H1 (cell line): ENCODE measurements around the gene FOXF2. TPM values are rescaled to one million over a fixed set of nuclear protein-coding genes. Genes with fewer than 3 reads are reported as not detected.
A peak's percentile ranks its signal among the peaks of the same experiment; 100 is the strongest.

Experiments
- ASH2L ChIP-seq: fragments of 200-600, 300-600 bp; sonication (generic); IDR thresholded peaks from one replicate; pipeline ENCODE4 v1.7.1; 2017; ENCODE audit warnings: low read length
- ATF3 ChIP-seq: IDR thresholded peaks from 2 replicates; pipeline ENCODE4 v1.6.1; 2011; ENCODE audit warnings: low read depth, mild to moderate bottlenecking, low read length; ENCODE audit not compliant: insufficient read depth
- BACH1 ChIP-seq: IDR thresholded peaks from 2 replicates; pipeline ENCODE4 v1.6.1; 2012; ENCODE audit warnings: low read length, improper control_type of control experiment
- BRCA1 ChIP-seq: IDR thresholded peaks from 2 replicates; pipeline ENCODE4 v1.6.1; 2012; ENCODE audit warnings: low read depth, low read length, improper control_type of control experiment
- CHD1 ChIP-seq: IDR thresholded peaks from 2 replicates; pipeline ENCODE4 v1.6.1; 2012; ENCODE audit warnings: low read depth, low read length, improper control_type of control experiment
- CTBP2 ChIP-seq: IDR thresholded peaks from 2 replicates; pipeline ENCODE4 v1.7.0; 2011; ENCODE audit warnings: borderline replicate concordance, mild to moderate bottlenecking, moderate library complexity, mixed read lengths, low read length; ENCODE audit not compliant: insufficient read depth, insufficient read length
- EZH2 ChIP-seq: fragments of 200-600 bp; sonication (generic); IDR thresholded peaks from 2 replicates; pipeline ENCODE4 v1.7.1; 2012; ENCODE audit warnings: low read depth, mild to moderate bottlenecking, moderate library complexity, low read length, inconsistent platforms; ENCODE audit not compliant: severe bottlenecking
- GTF2F1 ChIP-seq: IDR thresholded peaks from 2 replicates; pipeline ENCODE4 v1.6.1; 2012; ENCODE audit warnings: low read depth, low read length, improper control_type of control experiment, borderline replicate concordance
- JUND ChIP-seq: IDR thresholded peaks from 2 replicates; pipeline ENCODE4 v1.6.1; 2011; ENCODE audit warnings: mild to moderate bottlenecking, improper control_type of control experiment, low read length
- KDM4A ChIP-seq: IDR thresholded peaks from one replicate; pipeline ENCODE4 v1.7.1; 2012; ENCODE audit warnings: low read depth, mild to moderate bottlenecking, moderate library complexity, low read length, inconsistent platforms; ENCODE audit not compliant: severe bottlenecking
- POLR2AphosphoS5 ChIP-seq: IDR thresholded peaks from 2 replicates; pipeline ENCODE4 v1.6.1; 2011; ENCODE audit warnings: low read depth, low read length
- RBBP5 ChIP-seq: IDR thresholded peaks from 2 replicates; pipeline ENCODE4 v1.7.1; 2012; ENCODE audit warnings: low read depth, mild to moderate bottlenecking, inconsistent platforms, low read length, moderate library complexity, borderline replicate concordance
- RNF2 ChIP-seq: fragments of 200-900, 300-1000 bp; sonication (generic); IDR thresholded peaks from 2 replicates; pipeline ENCODE4 v1.7.1; 2016; ENCODE audit warnings: borderline replicate concordance, low read depth, mild to moderate bottlenecking, antibody characterized with exemption, low read length; ENCODE audit not compliant: poor library complexity, severe bottlenecking; ENCODE audit errors: missing control alignments
- RXRA ChIP-seq: IDR thresholded peaks from 2 replicates; pipeline ENCODE4 v1.6.1; 2011; ENCODE audit warnings: low read depth, mild to moderate bottlenecking, low read length, moderate library complexity; ENCODE audit not compliant: insufficient read depth
- SP1 ChIP-seq: IDR thresholded peaks from 2 replicates; pipeline ENCODE4 v1.6.1; 2011; ENCODE audit warnings: low read depth, low read length
- SUZ12 ChIP-seq: fragments of 200-600 bp; sonication (generic); IDR thresholded peaks from 2 replicates; pipeline ENCODE4 v1.6.1; 2012; ENCODE audit warnings: mild to moderate bottlenecking, inconsistent platforms, low read length, moderate library complexity, mixed read lengths
- TBP ChIP-seq: IDR thresholded peaks from 2 replicates; pipeline ENCODE4 v1.6.1; 2011; ENCODE audit warnings: low read depth, low read length, improper control_type of control experiment
- TCF12 ChIP-seq: IDR thresholded peaks from 2 replicates; pipeline ENCODE4 v1.6.1; 2011; ENCODE audit warnings: low read depth, mild to moderate bottlenecking, low read length
- YY1 ChIP-seq: IDR thresholded peaks from 2 replicates; pipeline ENCODE4 v1.6.1; 2011; ENCODE audit warnings: low read depth, mild to moderate bottlenecking, low read length
- ZNF274 ChIP-seq: IDR thresholded peaks from 2 replicates; pipeline ENCODE4 v1.7.0; 2012; ENCODE audit warnings: low read length, borderline replicate concordance; ENCODE audit errors: extremely low read depth
- polyA plus RNA-seq, 7 experiments: library from polyadenylated mRNA; depleted of rRNA in 3 of 7; stranded (reverse) in 5 of 7; unstranded in 2 of 7; fragments of >200 nt in 5 of 7; fragments of 200-250 nt in 2 of 7; gene quantifications; 1 replicate in 5 of 7; 2 replicates in 1 of 7; 4 replicates in 1 of 7; pipeline versions ENCODE4 v1.2.1 to v1.2.3, GENCODE V29; 2011 to 2013; ENCODE audit warnings: missing spikeins in 2 of 7, mixed read lengths in 2 of 7
- total RNA-seq: library from RNA; stranded (reverse); fragmentation: NEBNext Ultra II Directional; extraction: Animal tissue kit (Norgen Biotek cat#: 25700); gene quantifications from 2 replicates; pipeline ENCODE4 v1.2.1, GENCODE V29; 2021

Gene FOXF2
- total and polyA plus RNA-seq, 2 of the 8 experiments (the other 6 are each of a cell fraction or from before 2014, with no cell fraction given) = 0.05 TPM; not detected in 1

- TF ChIP-seq ATF3 = no peak
- no peak for TF ChIP-seq ZNF274
- no peak for TF ChIP-seq POLR2AphosphoS5
- no peak for TF ChIP-seq TBP
- TF ChIP-seq RBBP5 = no peak
- TF ChIP-seq SP1 = no peak
- peak; percentile 94 for TF ChIP-seq RNF2
- TF ChIP-seq JUND = no peak
- TF ChIP-seq ASH2L = no peak
- no peak for TF ChIP-seq BRCA1
- TF ChIP-seq KDM4A = peak; percentile 14
- TF ChIP-seq EZH2 = peak; percentile 99
- no peak for TF ChIP-seq CHD1
- TF ChIP-seq CTBP2 = peak; percentile 16
- TF ChIP-seq YY1 = no peak
- TF ChIP-seq TCF12 = no peak
- TF ChIP-seq BACH1 = no peak
- no peak for TF ChIP-seq GTF2F1
- TF ChIP-seq SUZ12 = peak; percentile 98
- TF ChIP-seq RXRA = no peak
These were observed 963 bp downstream of the FOXF2 start (continued) for GRCh38 chr6:1390133-1390945.
